Right lobe of liver (tissue), 6 donors: ENCODE measurements around the gene S100A16. TPM values are rescaled to one million over a fixed set of nuclear protein-coding genes. Genes with fewer than 3 reads are reported as not detected.

ENCODE experiments used
- ATAC-seq, 4 donors: fragments of 200-7000 bp; cut with Tn5 transposase; one replicate each; pipeline ENCODE4 v1.9.1; 2020; ENCODE audit warnings: mild to moderate bottlenecking in 4 of 4, moderate library complexity in 4 of 4
- DNase-seq, 3 donors: peaks; one replicate each; pipeline ENCODE4 v3.0.0-alpha.2; 2020
- H3K27ac ChIP-seq, 3 donors: fragments of 200-600 bp; one replicate each; pipeline ENCODE4 v1.8.0; 2022
- H3K27me3 ChIP-seq, 2 donors: fragments of 200-600 bp; one replicate each; pipeline ENCODE4 v1.8.0; 2022
- H3K36me3 ChIP-seq, 4 donors: fragments of 200-600 bp; sonication (generic) in 1 of 4; one replicate each; pipeline versions ENCODE4 v1.5.1 to v1.8.0; 2017 to 2022; ENCODE audit warnings: control low read depth in 1 of 4
- H3K4me1 ChIP-seq, 4 donors: fragments of 200-600 bp; sonication (generic) in 1 of 4; one replicate each; pipeline versions ENCODE4 v1.5.1 to v1.8.0; 2017 to 2022; ENCODE audit warnings: control low read depth in 1 of 4
- H3K4me3 ChIP-seq, 3 donors: fragments of 200-600 bp; one replicate each; pipeline ENCODE4 v1.8.0; 2022
- H3K9me3 ChIP-seq, 4 donors: fragments of 200-600 bp; sonication (generic) in 1 of 4; one replicate each; pipeline versions ENCODE4 v1.5.1 to v1.8.0; 2017 to 2022; ENCODE audit warnings: control low read depth in 1 of 4
- POLR2A ChIP-seq: fragments of 450-650 bp; IDR thresholded peaks from one replicate; pipeline ENCODE4 v1.6.1; 2017; ENCODE audit warnings: antibody characterized with exemption, mild to moderate bottlenecking
- WGBS: methylation state at CpG from one replicate; pipeline ENCODE4 v1.1.6; 2018; ENCODE audit warnings: low coverage, low lambda C conversion rate; ENCODE audit not compliant: insufficient coverage; ENCODE audit errors: missing lambda C conversion rate; 5-methylcytosine and 5-hydroxymethylcytosine counted together
- intact Hi-C, 2 donors: fragments of 100-400 bp; cut with DNase I; formaldehyde crosslinking; loops; one replicate each; pipeline versions ENCODE4 v1.11.2 to v1.14.1; 2022
- total RNA-seq, 6 experiments: library from RNA; depleted of rRNA in 2 of 6; stranded (reverse); fragments of >200 nt in 2 of 6; fragmentation: NEBNext Ultra II Directional in 3 of 6; extraction: Animal tissue kit (Norgen Biotek cat#: 25700) in 3 of 6; gene quantifications; one replicate each; pipeline versions ENCODE4 v1.1.0 to v1.2.4, GENCODE V29; 2016 to 2023
- TF ChIP-seq, protein P1 (sequence below), 4 donors: fragments of 200-600 bp in 3 of 4; fragments of 450-650 bp in 1 of 4; IDR thresholded peaks; one replicate each; pipeline versions ENCODE4 v1.5.1 to v1.8.0; 2016 to 2022; ENCODE audit warnings: antibody characterized with exemption in 4 of 4, mild to moderate bottlenecking in 2 of 4
- donor health status: DM: no; HTN: yes; CAD: no.
- donor health status: DM: no; HTN: no; CAD: no.
- donor health status: DM: no; HTN: no; CAD: no.
- donor health status: DM: no; HTN: yes; CAD: no.
- donor health status: DM: no; HTN: yes; CAD: no.

The S100A16 gene
- total RNA-seq, 6 experiments from 2014 or later: 55.9 to 151 (median 71.8) TPM

DNA sequence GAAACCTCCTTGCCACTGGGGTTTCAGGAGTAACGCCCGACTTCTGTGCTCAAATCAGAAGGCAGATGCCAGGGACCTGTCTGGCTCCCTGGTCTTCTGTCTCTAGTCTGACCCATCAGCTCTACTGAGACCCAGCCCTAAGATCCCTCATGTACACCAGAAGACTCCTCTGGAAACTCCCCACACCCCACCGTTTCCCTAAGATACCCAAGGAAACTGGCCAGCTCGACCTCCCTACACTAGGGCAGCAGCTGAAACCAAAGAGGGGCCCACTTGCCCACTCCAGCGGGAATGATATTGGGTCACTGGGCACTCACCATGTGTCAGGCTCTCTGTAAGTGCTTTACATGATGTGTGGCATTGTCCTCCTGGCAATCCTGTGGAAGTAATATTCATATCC lies 469 bp upstream of the S100A16 start:
- DNase-seq (peak in 1 of 3 donors; percentile 15), ATAC-seq (no peak)
- TF ChIP-seq POLR2A: no peak
- TF ChIP-seq, protein P1, sequence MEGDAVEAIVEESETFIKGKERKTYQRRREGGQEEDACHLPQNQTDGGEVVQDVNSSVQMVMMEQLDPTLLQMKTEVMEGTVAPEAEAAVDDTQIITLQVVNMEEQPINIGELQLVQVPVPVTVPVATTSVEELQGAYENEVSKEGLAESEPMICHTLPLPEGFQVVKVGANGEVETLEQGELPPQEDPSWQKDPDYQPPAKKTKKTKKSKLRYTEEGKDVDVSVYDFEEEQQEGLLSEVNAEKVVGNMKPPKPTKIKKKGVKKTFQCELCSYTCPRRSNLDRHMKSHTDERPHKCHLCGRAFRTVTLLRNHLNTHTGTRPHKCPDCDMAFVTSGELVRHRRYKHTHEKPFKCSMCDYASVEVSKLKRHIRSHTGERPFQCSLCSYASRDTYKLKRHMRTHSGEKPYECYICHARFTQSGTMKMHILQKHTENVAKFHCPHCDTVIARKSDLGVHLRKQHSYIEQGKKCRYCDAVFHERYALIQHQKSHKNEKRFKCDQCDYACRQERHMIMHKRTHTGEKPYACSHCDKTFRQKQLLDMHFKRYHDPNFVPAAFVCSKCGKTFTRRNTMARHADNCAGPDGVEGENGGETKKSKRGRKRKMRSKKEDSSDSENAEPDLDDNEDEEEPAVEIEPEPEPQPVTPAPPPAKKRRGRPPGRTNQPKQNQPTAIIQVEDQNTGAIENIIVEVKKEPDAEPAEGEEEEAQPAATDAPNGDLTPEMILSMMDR (IDR thresholded peaks at IDR 0.05): no peak
- Histone ChIP-seq H3K27me3 (no peaks in the 10 kb centered on the region), H3K4me1 (peaks cover 0 to 43% (median 21%) of the 10 kb centered on the region in 4 donors), H3K27ac (peak overlapping the region in 2 of 3 donors; percentile 86 to 87), H3K9me3 (no peaks in the 10 kb centered on the region), H3K4me3 (no peak overlapping the region), H3K36me3 (no peaks in the 10 kb centered on the region)
- intact Hi-C loops: no loop called here
- 83% methylated on average over 3 of the region's 5 CpGs for WGBS

DNA sequence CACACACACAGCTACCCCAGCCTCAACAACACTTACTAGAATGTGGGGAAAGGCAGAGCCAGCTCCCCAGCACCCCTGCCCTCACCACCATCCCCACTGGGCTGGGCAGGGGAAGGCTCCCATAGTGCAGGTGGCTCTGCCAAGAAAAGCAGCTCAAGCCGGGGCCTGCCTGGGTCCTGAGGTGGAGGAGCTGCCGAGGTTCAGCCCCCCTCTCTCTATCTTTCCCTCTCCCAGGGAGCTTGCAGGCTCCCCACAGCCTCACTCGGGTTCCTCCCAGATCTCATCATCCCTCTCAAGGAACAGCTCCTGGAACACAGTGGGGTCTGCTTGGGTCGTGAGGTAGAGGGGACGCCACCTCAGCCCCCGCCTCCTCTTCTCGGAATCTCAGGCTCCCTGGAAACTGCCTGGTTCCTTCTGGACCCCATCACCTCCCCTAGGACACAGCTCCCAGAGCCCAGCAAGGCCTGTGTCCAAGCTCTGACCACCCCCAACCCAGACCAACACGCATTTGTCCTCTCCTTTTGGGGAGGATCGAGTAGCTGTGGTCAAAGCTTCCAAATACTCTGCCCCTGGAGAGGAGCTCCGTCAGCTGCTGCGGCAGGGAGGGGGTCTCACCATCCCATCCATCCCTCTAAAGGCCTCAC lies 704 bp downstream of the S100A16 start:
- H3K4me1 ChIP-seq: peaks cover 0 to 42% (median 21%) of the 10 kb centered on the region in 4 donors
- intact Hi-C loops: no loop called here
- TF ChIP-seq, protein P1 (IDR thresholded peaks at IDR 0.05): no peak
- TF ChIP-seq POLR2A: no peak

DNA sequence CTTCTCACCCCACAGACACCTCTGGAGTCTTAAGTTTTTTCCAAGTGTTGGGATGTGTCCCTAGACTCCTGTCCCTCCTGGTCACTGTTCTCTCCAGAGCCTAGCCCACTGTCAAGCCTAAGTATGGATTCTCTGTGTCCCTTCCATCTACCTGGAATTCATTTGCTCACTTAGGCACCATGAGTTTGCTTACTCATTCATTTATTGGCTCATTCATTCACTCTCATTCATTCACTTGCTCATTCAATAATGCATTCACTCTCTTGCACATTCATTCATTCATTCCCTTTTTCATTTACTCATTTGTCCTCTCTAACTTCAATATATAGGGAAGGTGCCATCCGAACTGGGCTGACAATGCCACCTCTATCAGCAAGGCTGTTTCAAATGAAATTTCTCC lies 1.6 kb downstream of the S100A16 start:
- Histone ChIP-seq H3K27me3 (no peaks in the 10 kb centered on the region), H3K4me3 (peak overlapping the region in 1 of 3 donors; percentile 5), H3K9me3 (no peaks in the 10 kb centered on the region), H3K36me3 (peaks cover 0 to 11% (median 5%) of the 10 kb centered on the region in 4 donors), H3K4me1 (peaks cover 0 to 36% (median 17%) of the 10 kb centered on the region in 4 donors), H3K27ac (peak overlapping the region in 2 of 3 donors; percentile 8 to 92)
- WGBS: 70% methylated on average over 1 of the region's 1 CpG
- DNase-seq (no peak), ATAC-seq (no peak)
- intact Hi-C loops: no loop called here
- TF ChIP-seq POLR2A: no peak
- TF ChIP-seq, protein P1 (IDR thresholded peaks at IDR 0.05): no peak

More for the DNA sequence above, 704 bp downstream of the S100A16 start:
- peaks cover 0 to 4% (median 1%) of the 10 kb centered on the region in 4 donors for H3K36me3 ChIP-seq
- no peak for DNase-seq
- H3K4me3 ChIP-seq: peak overlapping the region; percentile 57 to 75 (median 64)
- H3K27me3 ChIP-seq: no peaks in the 10 kb centered on the region
- no peaks in the 10 kb centered on the region for H3K9me3 ChIP-seq
- peak overlapping the region; percentile 84 to 87 (median 86) for H3K27ac ChIP-seq
- no peak for ATAC-seq
- WGBS: 16% methylated on average over 5 of the region's 11 CpGs

DNA sequence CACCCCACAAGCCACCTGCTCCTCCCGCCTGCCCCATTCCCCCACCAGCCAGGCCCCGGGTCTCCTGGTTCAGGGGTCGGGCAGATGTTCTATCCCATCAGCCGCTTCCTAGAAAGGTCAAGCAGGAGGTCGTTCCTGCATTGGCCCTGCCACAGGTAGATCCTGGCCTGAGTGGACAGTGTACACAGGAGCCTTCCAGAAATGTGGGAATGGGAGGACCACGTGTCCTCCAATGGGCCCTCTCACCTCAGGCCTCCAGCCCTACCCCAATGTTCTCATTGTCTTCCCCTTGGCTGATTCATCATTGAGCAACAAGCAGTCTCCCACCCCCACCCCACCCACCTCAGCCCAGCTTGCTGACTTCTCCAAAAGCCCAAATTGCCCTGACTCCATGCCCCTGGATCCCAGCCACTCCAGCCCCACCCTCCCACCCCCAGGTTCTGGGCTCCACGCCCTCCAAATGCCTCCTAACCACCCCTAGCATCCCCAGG lies 2.1 kb downstream of the S100A16 start:
- H3K4me1 ChIP-seq: peaks cover 0 to 31% (median 14%) of the 10 kb centered on the region in 4 donors
- H3K4me3 ChIP-seq: no peak overlapping the region
- DNase-seq: no peak
- H3K9me3 ChIP-seq: no peaks in the 10 kb centered on the region
- no peak for ATAC-seq
- H3K27me3 ChIP-seq: no peaks in the 10 kb centered on the region
- intact Hi-C loops: no loop called here
- TF ChIP-seq POLR2A: no peak
- TF ChIP-seq, protein P1 (IDR thresholded peaks at IDR 0.05): no peak
- H3K27ac ChIP-seq: peak overlapping the region; percentile 34 to 94 (median 92)
- H3K36me3 ChIP-seq: peaks cover 0 to 12% (median 5%) of the 10 kb centered on the region in 4 donors
- WGBS: 69% methylated on average over 4 of the region's 7 CpGs
